Left cardiac atrium (tissue), 4 donors: ENCODE results near the gene RPTOR. TPM values are rescaled to one million over a fixed set of nuclear protein-coding genes. Genes with fewer than 3 reads are reported as not detected.

Experiments
- ATAC-seq, 2 donors: fragments of 200-7000 bp; cut with Tn5 transposase; one replicate each; pipeline ENCODE4 v1.9.1; 2020; ENCODE audit warnings: mild to moderate bottlenecking in 2 of 2, moderate library complexity in 2 of 2
- DNase-seq: peaks from one replicate; pipeline ENCODE4 v3.0.0-alpha.2; 2020
- intact Hi-C, 2 donors: fragments of 100-400 bp; cut with DNase I; formaldehyde crosslinking; loops; one replicate each; pipeline versions ENCODE4 v1.14.1 to v1.15.1; 2022 to 2023
- total RNA-seq, 2 donors: library from RNA; stranded (reverse); fragmentation: NEBNext Ultra II Directional; extraction: Animal tissue kit (Norgen Biotek cat#: 25700); gene quantifications; one replicate each; pipeline ENCODE4 v1.2.1, GENCODE V29; 2021
- donor health status: DM: no; HTN: yes; CAD: no.
- donor health status: DM: no; HTN: yes; CAD: no; lungs with severe emphysema.
- donor health status: DM: yes; HTN: yes; CAD: no.
- donor health status: Dilated cardiomyopathy.

Gene RPTOR
- total RNA-seq, 2 donors from 2014 or later = 18.9 to 22.9 TPM

GRCh38 chr17:80649672-80650330, 105.2 kb downstream of the RPTOR start:
- peak; percentile 87 for DNase-seq
- intact Hi-C loops = no loop called here
- ATAC-seq = peak; percentile 91 to 94

GRCh38 chr17:80650331-80650672, 105.7 kb downstream of the RPTOR start:
- intact Hi-C loops = no loop called here
- ATAC-seq = peak in 1 of 2 donors; percentile 10
- DNase-seq = no peak

GRCh38 chr17:80650751-80651518, 106.3 kb downstream of the RPTOR start:
- intact Hi-C loops = no loop called here
- DNase-seq (no peak), ATAC-seq (no peak)

- ATAC-seq = no peak
- intact Hi-C loops = no loop called here
- no peak for DNase-seq
Measured at GRCh38 chr17:80652756-80653330, 108.2 kb downstream of the RPTOR start.

GRCh38 chr17:80653856-80654255, 109.2 kb downstream of the RPTOR start:
- no peak for DNase-seq

GRCh38 chr17:80655608-80656007, 111.0 kb downstream of the RPTOR start:
- no peak for ATAC-seq
- intact Hi-C loops = no loop called here
- no peak for DNase-seq

More at GRCh38 chr17:80653856-80654255, 109.2 kb downstream of the RPTOR start:
- intact Hi-C loops = no loop called here
- ATAC-seq = no peak

- DNase-seq (no peak), ATAC-seq (no peak)
- intact Hi-C loops = no loop called here
Measured at GRCh38 chr17:80656590-80656989, 112.0 kb downstream of the RPTOR start.

- ATAC-seq (no peak), DNase-seq (no peak)
- intact Hi-C loops = no loop called here
Measured at GRCh38 chr17:80657561-80657960, 112.9 kb downstream of the RPTOR start.

- intact Hi-C loops = no loop called here
- no peak for DNase-seq
- ATAC-seq = no peak
Measured at GRCh38 chr17:80658821-80659220, 114.2 kb downstream of the RPTOR start.

GRCh38 chr17:80659651-80660050, 115.0 kb downstream of the RPTOR start:
- no peak for ATAC-seq
- DNase-seq = no peak
- intact Hi-C loops = no loop called here

- ATAC-seq = no peak
- intact Hi-C loops = no loop called here
- no peak for DNase-seq
Measured at GRCh38 chr17:80660527-80661198, 116.0 kb downstream of the RPTOR start.

GRCh38 chr17:80662557-80662956, 117.9 kb downstream of the RPTOR start:
- DNase-seq (no peak), ATAC-seq (no peak)
- intact Hi-C loops = no loop called here

- intact Hi-C loops = no loop called here
- ATAC-seq (peak; percentile 61 to 78), DNase-seq (no peak)
Measured at GRCh38 chr17:80663781-80664206, 119.2 kb downstream of the RPTOR start.

GRCh38 chr17:80664217-80664790, 119.7 kb downstream of the RPTOR start:
- intact Hi-C loops = no loop called here
- no peak for DNase-seq
- ATAC-seq = no peak

- DNase-seq (no peak), ATAC-seq (no peak)
- intact Hi-C loops = no loop called here
Measured at GRCh38 chr17:80665792-80666191, 121.2 kb downstream of the RPTOR start.

GRCh38 chr17:80666867-80667266, 122.2 kb downstream of the RPTOR start:
- intact Hi-C loops = no loop called here
- DNase-seq = no peak
- ATAC-seq = no peak

- intact Hi-C loops = no loop called here
- DNase-seq = no peak
Measured at GRCh38 chr17:80667462-80668277, 123.0 kb downstream of the RPTOR start.

GRCh38 chr17:80668375-80669148, 123.9 kb downstream of the RPTOR start:
- no peak for DNase-seq
- ATAC-seq = no peak
- intact Hi-C loops = no loop called here

More at GRCh38 chr17:80667462-80668277, 123.0 kb downstream of the RPTOR start:
- ATAC-seq = no peak
